HCT116 (cell line): ENCODE data around the gene ACBD7.

Source experiments
- EZH2 ChIP-seq: fragments of 200-600 bp; sonication (generic); IDR thresholded peaks from 2 replicates; pipeline ENCODE4 v1.6.1; 2017; ENCODE audit warnings: antibody characterized with exemption, mixed run types
- POLR2A ChIP-seq: IDR thresholded peaks from 2 replicates; pipeline ENCODE4 v1.7.0; 2011; ENCODE audit warnings: borderline replicate concordance; ENCODE audit not compliant: insufficient read depth, insufficient read length; ENCODE audit errors: extremely low read depth

DNA sequence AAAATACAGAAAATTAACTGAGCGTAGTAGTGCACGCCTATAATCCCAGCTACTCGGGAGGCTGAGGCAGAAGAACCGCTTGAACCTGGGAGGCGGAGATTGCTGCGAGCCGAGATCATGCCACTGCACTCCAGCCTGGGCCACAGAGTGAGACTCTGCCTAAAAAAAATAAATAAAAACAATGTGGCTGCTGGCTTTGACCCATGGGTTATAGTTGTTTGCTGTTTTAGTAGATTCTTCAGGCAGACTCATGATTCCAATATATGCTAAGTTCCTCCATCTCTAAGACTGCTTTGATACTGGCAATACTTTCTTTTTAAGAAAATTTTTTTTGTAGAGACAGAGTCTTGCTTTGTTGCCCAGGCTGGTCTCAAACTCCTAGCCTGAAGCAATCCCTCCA lies 36.5 kb downstream of the ACBD7 start:
- TF ChIP-seq EZH2 (no peak), POLR2A (no peak)
